ENCODE results near the gene TCEA3.

GRCh38 chr1:23403355-23403734 is 21.2 kb downstream of the TCEA3 start:
- TF ChIP-seq POLR2AphosphoS5 (IDR thresholded peaks at IDR 0.05; ENCODE audit: low read depth, low read length): no peak
- TF ChIP-seq, protein P1, sequence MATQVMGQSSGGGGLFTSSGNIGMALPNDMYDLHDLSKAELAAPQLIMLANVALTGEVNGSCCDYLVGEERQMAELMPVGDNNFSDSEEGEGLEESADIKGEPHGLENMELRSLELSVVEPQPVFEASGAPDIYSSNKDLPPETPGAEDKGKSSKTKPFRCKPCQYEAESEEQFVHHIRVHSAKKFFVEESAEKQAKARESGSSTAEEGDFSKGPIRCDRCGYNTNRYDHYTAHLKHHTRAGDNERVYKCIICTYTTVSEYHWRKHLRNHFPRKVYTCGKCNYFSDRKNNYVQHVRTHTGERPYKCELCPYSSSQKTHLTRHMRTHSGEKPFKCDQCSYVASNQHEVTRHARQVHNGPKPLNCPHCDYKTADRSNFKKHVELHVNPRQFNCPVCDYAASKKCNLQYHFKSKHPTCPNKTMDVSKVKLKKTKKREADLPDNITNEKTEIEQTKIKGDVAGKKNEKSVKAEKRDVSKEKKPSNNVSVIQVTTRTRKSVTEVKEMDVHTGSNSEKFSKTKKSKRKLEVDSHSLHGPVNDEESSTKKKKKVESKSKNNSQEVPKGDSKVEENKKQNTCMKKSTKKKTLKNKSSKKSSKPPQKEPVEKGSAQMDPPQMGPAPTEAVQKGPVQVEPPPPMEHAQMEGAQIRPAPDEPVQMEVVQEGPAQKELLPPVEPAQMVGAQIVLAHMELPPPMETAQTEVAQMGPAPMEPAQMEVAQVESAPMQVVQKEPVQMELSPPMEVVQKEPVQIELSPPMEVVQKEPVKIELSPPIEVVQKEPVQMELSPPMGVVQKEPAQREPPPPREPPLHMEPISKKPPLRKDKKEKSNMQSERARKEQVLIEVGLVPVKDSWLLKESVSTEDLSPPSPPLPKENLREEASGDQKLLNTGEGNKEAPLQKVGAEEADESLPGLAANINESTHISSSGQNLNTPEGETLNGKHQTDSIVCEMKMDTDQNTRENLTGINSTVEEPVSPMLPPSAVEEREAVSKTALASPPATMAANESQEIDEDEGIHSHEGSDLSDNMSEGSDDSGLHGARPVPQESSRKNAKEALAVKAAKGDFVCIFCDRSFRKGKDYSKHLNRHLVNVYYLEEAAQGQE (IDR thresholded peaks at IDR 0.05; ENCODE audit: insufficient read depth in 1 of 2, low read depth in 2 of 2, low read length in 2 of 2): no peak

Measured in PFSK-1 (cell line).